AG20443 (cell line): Measurements from ENCODE around the gene SECTM1.
A peak's percentile ranks its signal among the peaks of the same experiment; 100 is the strongest.

Experiments
- DNase-seq: peaks from one replicate; pipeline ENCODE4 v3.0.0; 2012; ENCODE audit warnings: low spot score, mixed read lengths

The SECTM1 gene

GRCh38 chr17:82315703-82316358 is 17.7 kb downstream of the SECTM1 start:
- no peak for DNase-seq

- DNase-seq = no peak
These were observed 18.6 kb downstream of the SECTM1 start for GRCh38 chr17:82314727-82315605.

GRCh38 chr17:82314012-82314726 is 19.4 kb downstream of the SECTM1 start:
- DNase-seq = no peak

- DNase-seq = no peak
These were observed 20.2 kb downstream of the SECTM1 start for GRCh38 chr17:82313195-82314011.

GRCh38 chr17:82311971-82312370 is 21.6 kb downstream of the SECTM1 start:
- DNase-seq = no peak

- no peak for DNase-seq
These were observed 22.7 kb downstream of the SECTM1 start for GRCh38 chr17:82310877-82311276.

GRCh38 chr17:82309656-82310570 is 23.7 kb downstream of the SECTM1 start:
- no peak for DNase-seq

- DNase-seq = no peak
These were observed 27.8 kb downstream of the SECTM1 start for GRCh38 chr17:82305727-82306300.

- DNase-seq = no peak
These were observed 28.5 kb downstream of the SECTM1 start for GRCh38 chr17:82304826-82305726.

- no peak for DNase-seq
These were observed 29.4 kb downstream of the SECTM1 start for GRCh38 chr17:82303944-82304808.

GRCh38 chr17:82302991-82303943 is 30.3 kb downstream of the SECTM1 start:
- no peak for DNase-seq

- no peak for DNase-seq
These were observed 31.0 kb downstream of the SECTM1 start for GRCh38 chr17:82302568-82302963.

GRCh38 chr17:82301916-82302567 is 31.5 kb downstream of the SECTM1 start:
- no peak for DNase-seq

- peak; percentile 7 for DNase-seq
These were observed 32.2 kb downstream of the SECTM1 start for GRCh38 chr17:82301300-82301915.

- peak; percentile 85 for DNase-seq
These were observed 32.8 kb downstream of the SECTM1 start for GRCh38 chr17:82300707-82301270.

GRCh38 chr17:82300228-82300627 is 33.3 kb downstream of the SECTM1 start:
- DNase-seq = no peak
